Raji (cell line): ENCODE results near the gene TBX15.

ENCODE experiments used
- POLR2A ChIP-seq: IDR thresholded peaks from 2 replicates; pipeline ENCODE4 v1.6.1; 2011; ENCODE audit warnings: low read depth, low read length, control low read depth; ENCODE audit not compliant: insufficient read depth

The TBX15 gene

GRCh38 chr1:118868387-118868786 lies 119.8 kb downstream of the TBX15 start:
- TF ChIP-seq POLR2A = no peak

GRCh38 chr1:118866330-118866729 lies 121.8 kb downstream of the TBX15 start:
- no peak for TF ChIP-seq POLR2A

- no peak for TF ChIP-seq POLR2A
These were observed 124.5 kb downstream of the TBX15 start for GRCh38 chr1:118863688-118864087.

- TF ChIP-seq POLR2A = no peak
These were observed 125.4 kb downstream of the TBX15 start for GRCh38 chr1:118862755-118863154.

- no peak for TF ChIP-seq POLR2A
These were observed 126.9 kb downstream of the TBX15 start for GRCh38 chr1:118861216-118861615.

- TF ChIP-seq POLR2A = no peak
These were observed 128.1 kb downstream of the TBX15 start for GRCh38 chr1:118859999-118860398.

- TF ChIP-seq POLR2A = no peak
These were observed 141.7 kb downstream of the TBX15 start for GRCh38 chr1:118846443-118846842.

GRCh38 chr1:118842452-118843201 lies 145.5 kb downstream of the TBX15 start:
- TF ChIP-seq POLR2A = no peak

- TF ChIP-seq POLR2A = no peak
These were observed 146.6 kb downstream of the TBX15 start for GRCh38 chr1:118841521-118841920.
